Liver (tissue), 9 donors: ENCODE results near the gene SAFB. TPM values are rescaled to one million over a fixed set of nuclear protein-coding genes. Genes with fewer than 3 reads are reported as not detected.

Experiments
- DNase-seq: peaks from one replicate; pipeline ENCODE4 v3.0.0-alpha.2; 2017; ENCODE audit warnings: low spot score
- H3K27ac ChIP-seq, 2 donors: one replicate each; pipeline ENCODE4 v1.7.0; 2013; ENCODE audit warnings: inconsistent platforms in 2 of 2, low read length in 2 of 2, control low read depth in 1 of 2, low read depth in 1 of 2, mild to moderate bottlenecking in 1 of 2
- H3K27me3 ChIP-seq, 4 donors: one replicate each; pipeline versions ENCODE4 v1.6.1 to v1.7.0; 2013; ENCODE audit warnings: low read length in 3 of 4, inconsistent platforms in 1 of 4, mild to moderate bottlenecking in 1 of 4, moderate library complexity in 1 of 4; ENCODE audit not compliant: control insufficient read depth in 4 of 4, insufficient read depth in 4 of 4
- H3K36me3 ChIP-seq, 4 donors: one replicate each; pipeline versions ENCODE4 v1.6.1 to v1.7.0; 2013; ENCODE audit warnings: low read length in 3 of 4, mild to moderate bottlenecking in 3 of 4, low read depth in 1 of 4, moderate library complexity in 1 of 4; ENCODE audit not compliant: control insufficient read depth in 4 of 4, insufficient read depth in 3 of 4
- H3K4me1 ChIP-seq, 4 donors: one replicate each; pipeline versions ENCODE4 v1.6.1 to v1.7.0; 2013; ENCODE audit warnings: low read length in 3 of 4, mild to moderate bottlenecking in 3 of 4, moderate library complexity in 1 of 4; ENCODE audit not compliant: control insufficient read depth in 4 of 4, insufficient read depth in 4 of 4
- H3K4me3 ChIP-seq, 3 donors: one replicate each; pipeline versions ENCODE4 v1.6.1 to v1.7.0; 2013; ENCODE audit warnings: low read length in 3 of 3, control low read depth in 1 of 3, low read depth in 1 of 3, mild to moderate bottlenecking in 1 of 3
- H3K9ac ChIP-seq, 2 donors: one replicate each; pipeline ENCODE4 v1.7.0; 2013; ENCODE audit warnings: low read length in 2 of 2, mild to moderate bottlenecking in 2 of 2, moderate library complexity in 2 of 2, control low read depth in 1 of 2, low read depth in 1 of 2
- H3K9me3 ChIP-seq, 4 donors: one replicate each; pipeline versions ENCODE4 v1.6.1 to v1.7.0; 2013; ENCODE audit warnings: low read length in 3 of 4; ENCODE audit not compliant: control insufficient read depth in 4 of 4
- HNF4A ChIP-seq, 2 donors: conservative IDR thresholded peaks; 2 replicates each; pipeline ENCODE4 v1.6.1; 2016; ENCODE audit warnings: antibody characterized with exemption in 2 of 2, mild to moderate bottlenecking in 2 of 2
- HNF4G ChIP-seq: IDR thresholded peaks from 2 replicates; pipeline ENCODE4 v1.6.1; 2016; ENCODE audit warnings: antibody characterized with exemption
- JUND ChIP-seq, 2 donors: IDR thresholded peaks; 2 replicates each; pipeline ENCODE4 v1.6.1; 2016; ENCODE audit warnings: antibody characterized with exemption in 2 of 2
- RXRA ChIP-seq, 2 donors: IDR thresholded peaks; 2 replicates each; pipeline ENCODE4 v1.6.1; 2017 to 2018; ENCODE audit warnings: antibody characterized with exemption in 2 of 2, mild to moderate bottlenecking in 1 of 2
- SP1 ChIP-seq: IDR thresholded peaks from 2 replicates; pipeline ENCODE4 v1.6.1; 2018; ENCODE audit warnings: antibody characterized with exemption, mild to moderate bottlenecking
- YY1 ChIP-seq: IDR thresholded peaks from 2 replicates; pipeline ENCODE4 v1.6.1; 2016; ENCODE audit warnings: antibody characterized with exemption, mild to moderate bottlenecking
- ZBTB33 ChIP-seq: IDR thresholded peaks from 2 replicates; pipeline ENCODE4 v1.6.1; 2016; ENCODE audit warnings: antibody characterized with exemption
- WGBS: extraction: QIAGEN DNeasy Blood & Tissue Kit; methylation state at CpG from one replicate; pipeline ENCODE4 v1.1.7; 2013; 5-methylcytosine and 5-hydroxymethylcytosine counted together
- polyA plus RNA-seq, 2 donors: library from polyadenylated mRNA; stranded (reverse) in 1 of 2; unstranded in 1 of 2; fragments of 200-250 nt in 1 of 2; fragments of >200 nt in 1 of 2; fragmentation: Nextera tagmentation in 1 of 2; extraction: Ambion mirVana in 1 of 2; gene quantifications; one replicate each; pipeline versions ENCODE4 v1.2.1 to v1.2.3, GENCODE V29; 2013 to 2015
- total RNA-seq, 2 donors: library from RNA; depleted of rRNA; stranded (reverse); fragments of >200 nt; gene quantifications; one replicate each; pipeline ENCODE4 v1.2.3, GENCODE V29; 2014
- donor health status: healthy.
- donor health status: healthy.
- donor health status: healthy.
- donor health status: healthy.
- donor health status: healthy.

Gene SAFB
- total and polyA plus RNA-seq, 4 donors = 16.5 to 65.0 (median 38.5) TPM

GRCh38 chr19:5628919-5629481 lies 6.1 kb downstream of the SAFB start:
- Histone ChIP-seq H3K9ac (no peak overlapping the region), H3K36me3 (peaks cover 3 to 25% (median 14%) of the 10 kb centered on the region in 4 donors), H3K9me3 (no peaks in the 10 kb centered on the region), H3K4me3 (no peak overlapping the region), H3K27me3 (no peaks in the 10 kb centered on the region), H3K4me1 (peaks cover 9 to 74% (median 57%) of the 10 kb centered on the region in 4 donors), H3K27ac (peak overlapping the region in 1 of 2 donors; percentile 40)
- no peak for TF ChIP-seq JUND (IDR thresholded peaks at IDR 0.05)
- whole genome bisulfite sequencing = 76% methylated on average over 9 of the region's 9 CpGs
- DNase-seq = no peak

- peak overlapping the region; percentile 15 to 48 for H3K27ac ChIP-seq
- DNase-seq = no peak
- TF ChIP-seq HNF4G (no peak), HNF4A (conservative IDR thresholded peaks at IDR 0.05) (peak in 1 of 2 donors; percentile 13), SP1 (peak; percentile 2), YY1 (peak; percentile 30)
- no peak overlapping the region for H3K4me3 ChIP-seq
- no peak overlapping the region for H3K9ac ChIP-seq
- peaks cover 3 to 14% (median 11%) of the 10 kb centered on the region in 4 donors for H3K36me3 ChIP-seq
- no peaks in the 10 kb centered on the region for H3K9me3 ChIP-seq
- H3K4me1 ChIP-seq = peaks cover 9 to 57% (median 38%) of the 10 kb centered on the region in 4 donors
- 66% methylated on average over 9 of the region's 9 CpGs for WGBS
- no peaks in the 10 kb centered on the region for H3K27me3 ChIP-seq
Observed at GRCh38 chr19:5631567-5632240, 8.8 kb downstream of the SAFB start.

GRCh38 chr19:5632241-5632612 lies 9.3 kb downstream of the SAFB start:
- Histone ChIP-seq H3K4me1 (peaks cover 9 to 54% (median 38%) of the 10 kb centered on the region in 4 donors), H3K9ac (no peak overlapping the region), H3K4me3 (no peak overlapping the region), H3K27ac (peak overlapping the region; percentile 15 to 48), H3K9me3 (no peaks in the 10 kb centered on the region), H3K27me3 (no peaks in the 10 kb centered on the region), H3K36me3 (peaks cover 1 to 9% (median 6%) of the 10 kb centered on the region in 4 donors)
- TF ChIP-seq YY1 (no peak), HNF4A (conservative IDR thresholded peaks at IDR 0.05) (peak in 1 of 2 donors; percentile 13)
- no peak for DNase-seq
- 38% methylated on average over 4 of the region's 4 CpGs for WGBS

- Histone ChIP-seq H3K36me3 (peaks cover under 1 to 5% (median 2%) of the 10 kb centered on the region in 4 donors), H3K4me1 (peaks cover 9 to 52% (median 39%) of the 10 kb centered on the region in 4 donors), H3K27ac (peak overlapping the region; percentile 15 to 23), H3K27me3 (no peaks in the 10 kb centered on the region), H3K9me3 (no peaks in the 10 kb centered on the region), H3K9ac (no peak overlapping the region), H3K4me3 (no peak overlapping the region)
- no peak for DNase-seq
- TF ChIP-seq JUND (IDR thresholded peaks at IDR 0.05) (no peak), HNF4A (conservative IDR thresholded peaks at IDR 0.05) (peak; percentile 21 to 57), ZBTB33 (no peak), RXRA (IDR thresholded peaks at IDR 0.05) (peak in 1 of 2 donors; percentile 51)
- WGBS = 54% methylated on average over 5 of the region's 5 CpGs
Observed at GRCh38 chr19:5632657-5633056, 9.8 kb downstream of the SAFB start.
